ENCODE data around the gene UTP20. TPM values are rescaled to one million over a fixed set of nuclear protein-coding genes. Genes with fewer than 3 reads are reported as not detected.
"Not testable (repeated sequence)": the region's sequence is repeated elsewhere in the genome, so short reads cannot be mapped to it uniquely, and the experiment has no call there.

The UTP20 gene
- polyA plus RNA-seq, 1 donor (not counting 4 experiments of a cell fraction or from before 2014, with no cell fraction given), result 14.8 TPM

DNA sequence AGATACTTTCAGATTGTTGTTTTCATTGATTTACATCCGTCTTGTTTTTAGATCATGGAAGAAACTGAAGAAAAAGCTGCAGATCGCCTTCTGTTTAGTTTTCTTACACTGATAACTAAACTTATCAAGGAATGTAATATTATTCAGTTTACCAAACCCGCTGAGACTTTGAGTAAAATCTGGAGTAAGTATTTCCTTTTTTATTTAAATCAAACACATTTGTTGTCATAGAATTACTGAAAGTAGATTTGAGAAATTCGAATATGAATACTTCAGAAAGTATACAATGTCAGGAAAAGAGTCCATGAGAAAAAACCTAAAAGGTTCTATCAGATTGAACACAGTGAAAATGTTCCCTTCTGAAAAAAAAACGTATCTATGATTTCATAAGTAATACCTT is 95.7 kb downstream of the UTP20 start:
- Histone ChIP-seq H3K36me3 (ENCODE audit: control insufficient read depth in 2 of 2, extremely low read depth in 1 of 2, insufficient read depth in 2 of 2, low read length in 2 of 2) (peaks cover 14 to 25% of the 10 kb centered on the region in 2 experiments), H3K4me2 (ENCODE audit: control insufficient read depth, extremely low read depth, insufficient read depth, low read depth, low read length) (no peak overlapping the region), H3K9ac (ENCODE audit: control insufficient read depth, extremely low read depth, insufficient read depth, low read length) (no peak overlapping the region), H2AFZ (ENCODE audit: control insufficient read depth, low read length) (no peak overlapping the region), H3K27me3 (ENCODE audit: control insufficient read depth, extremely low read depth, insufficient read depth, low read length) (no peaks in the 10 kb centered on the region), H4K20me1 (ENCODE audit: control insufficient read depth, extremely low read depth, insufficient read depth, low read length) (no peaks in the 10 kb centered on the region), H3K4me1 (ENCODE audit: control insufficient read depth, extremely low read depth, insufficient read depth, low read length) (no peaks in the 10 kb centered on the region), H3K9me1 (ENCODE audit: control insufficient read depth, extremely low read depth, insufficient read depth, low read length) (no peaks in the 10 kb centered on the region), H3K4me3 (ENCODE audit: control insufficient read depth in 2 of 3, extremely low read depth in 1 of 3, insufficient read depth in 2 of 3, low read depth in 1 of 3, low read length in 3 of 3) (no peak overlapping the region), H3K79me2 (ENCODE audit: control insufficient read depth, insufficient read depth, low read length) (no peaks in the 10 kb centered on the region), H3K27ac (ENCODE audit: control insufficient read depth, insufficient read depth, low read length) (no peak overlapping the region), H3K9me3 (ENCODE audit: control insufficient read depth, low read depth, low read length) (no peaks in the 10 kb centered on the region)
- TF ChIP-seq, protein P1, sequence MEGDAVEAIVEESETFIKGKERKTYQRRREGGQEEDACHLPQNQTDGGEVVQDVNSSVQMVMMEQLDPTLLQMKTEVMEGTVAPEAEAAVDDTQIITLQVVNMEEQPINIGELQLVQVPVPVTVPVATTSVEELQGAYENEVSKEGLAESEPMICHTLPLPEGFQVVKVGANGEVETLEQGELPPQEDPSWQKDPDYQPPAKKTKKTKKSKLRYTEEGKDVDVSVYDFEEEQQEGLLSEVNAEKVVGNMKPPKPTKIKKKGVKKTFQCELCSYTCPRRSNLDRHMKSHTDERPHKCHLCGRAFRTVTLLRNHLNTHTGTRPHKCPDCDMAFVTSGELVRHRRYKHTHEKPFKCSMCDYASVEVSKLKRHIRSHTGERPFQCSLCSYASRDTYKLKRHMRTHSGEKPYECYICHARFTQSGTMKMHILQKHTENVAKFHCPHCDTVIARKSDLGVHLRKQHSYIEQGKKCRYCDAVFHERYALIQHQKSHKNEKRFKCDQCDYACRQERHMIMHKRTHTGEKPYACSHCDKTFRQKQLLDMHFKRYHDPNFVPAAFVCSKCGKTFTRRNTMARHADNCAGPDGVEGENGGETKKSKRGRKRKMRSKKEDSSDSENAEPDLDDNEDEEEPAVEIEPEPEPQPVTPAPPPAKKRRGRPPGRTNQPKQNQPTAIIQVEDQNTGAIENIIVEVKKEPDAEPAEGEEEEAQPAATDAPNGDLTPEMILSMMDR (optimal IDR thresholded peaks at IDR 0.05 in 1 of 3, IDR thresholded peaks at IDR 0.05 in 1 of 3, conservative IDR thresholded peaks at IDR 0.05 in 1 of 3; ENCODE audit: extremely low read depth in 1 of 3, insufficient read depth in 2 of 3, low read length in 3 of 3), result no peak
- TF ChIP-seq EZH2 (IDR thresholded peaks at IDR 0.05; ENCODE audit: low read length), result no peak
- dilution Hi-C loops (cut with MboI; ENCODE audit: extremely low pct_ligation_motif_present, low sequenced_read_pairs), result no loop called here
- DNase-seq (ENCODE audit: low read depth, low spot score) (no peak), FAIRE-seq (no peak)

DNA sequence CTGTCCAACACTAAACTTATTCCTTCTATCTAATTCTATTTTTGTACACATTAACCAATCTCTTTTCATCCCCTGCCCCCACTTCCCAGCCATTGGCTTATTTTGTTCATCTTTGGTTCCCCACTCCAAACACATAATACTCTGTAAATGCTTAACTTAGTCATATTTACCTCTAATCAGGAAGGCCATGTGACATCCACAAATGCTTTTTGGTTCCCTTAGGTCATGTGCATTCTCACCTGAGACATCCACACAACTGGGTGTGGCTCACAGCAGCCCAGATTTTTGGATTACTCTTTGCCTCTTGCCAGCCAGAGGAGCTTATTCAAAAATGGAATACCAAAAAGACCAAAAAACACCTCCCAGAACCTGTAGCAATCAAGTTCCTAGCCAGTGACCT is 99.2 kb downstream of the UTP20 start:
- Histone ChIP-seq H3K9ac (ENCODE audit: control insufficient read depth, extremely low read depth, insufficient read depth, low read length) (no peak overlapping the region), H4K20me1 (ENCODE audit: control insufficient read depth, extremely low read depth, insufficient read depth, low read length) (no peaks in the 10 kb centered on the region), H3K4me2 (ENCODE audit: control insufficient read depth, extremely low read depth, insufficient read depth, low read depth, low read length) (no peak overlapping the region), H3K36me3 (ENCODE audit: control insufficient read depth in 2 of 2, extremely low read depth in 1 of 2, insufficient read depth in 2 of 2, low read length in 2 of 2) (peaks cover 9 to 10% of the 10 kb centered on the region in 2 experiments), H3K9me1 (ENCODE audit: control insufficient read depth, extremely low read depth, insufficient read depth, low read length) (no peaks in the 10 kb centered on the region), H3K27me3 (ENCODE audit: control insufficient read depth, extremely low read depth, insufficient read depth, low read length) (no peaks in the 10 kb centered on the region), H3K9me3 (ENCODE audit: control insufficient read depth, low read depth, low read length) (no peaks in the 10 kb centered on the region), H3K4me1 (ENCODE audit: control insufficient read depth, extremely low read depth, insufficient read depth, low read length) (no peaks in the 10 kb centered on the region), H2AFZ (ENCODE audit: control insufficient read depth, low read length) (no peak overlapping the region), H3K4me3 (ENCODE audit: control insufficient read depth in 2 of 3, extremely low read depth in 1 of 3, insufficient read depth in 2 of 3, low read depth in 1 of 3, low read length in 3 of 3) (no peak overlapping the region), H3K27ac (ENCODE audit: control insufficient read depth, insufficient read depth, low read length) (no peak overlapping the region), H3K79me2 (ENCODE audit: control insufficient read depth, insufficient read depth, low read length) (no peaks in the 10 kb centered on the region)
- no peak for DNase-seq (ENCODE audit: low read depth, low spot score)
- no peak for FAIRE-seq
- TF ChIP-seq EZH2 (IDR thresholded peaks at IDR 0.05; ENCODE audit: low read length), result no peak
- TF ChIP-seq, protein P1 (optimal IDR thresholded peaks at IDR 0.05 in 1 of 3, IDR thresholded peaks at IDR 0.05 in 1 of 3, conservative IDR thresholded peaks at IDR 0.05 in 1 of 3; ENCODE audit: extremely low read depth in 1 of 3, insufficient read depth in 2 of 3, low read length in 3 of 3), result no peak
- dilution Hi-C loops (cut with MboI; ENCODE audit: extremely low pct_ligation_motif_present, low sequenced_read_pairs), result no loop called here

DNA sequence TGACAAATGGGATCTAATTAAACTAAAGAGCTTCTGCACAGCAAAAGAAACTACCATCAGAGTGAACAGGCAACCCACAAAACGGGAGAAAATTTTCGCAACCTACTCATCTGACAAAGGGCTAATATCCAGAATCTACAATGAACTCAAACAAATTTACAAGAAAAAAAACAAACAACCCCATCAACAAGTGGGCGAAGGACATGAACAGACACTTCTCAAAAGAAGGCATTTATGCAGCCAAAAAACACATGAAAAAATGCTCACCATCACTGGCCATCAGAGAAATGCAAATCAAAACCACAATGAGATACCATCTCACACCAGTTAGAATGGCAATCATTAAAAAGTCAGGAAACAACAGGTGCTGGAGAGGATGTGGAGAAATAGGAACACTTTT is 111.3 kb downstream of the UTP20 start:
- DNase-seq (ENCODE audit: low read depth, low spot score); H3K27me3 ChIP-seq (ENCODE audit: control insufficient read depth, extremely low read depth, insufficient read depth, low read length); H2AFZ ChIP-seq (ENCODE audit: control insufficient read depth, low read length); FAIRE-seq; H3K9me3 ChIP-seq (ENCODE audit: control insufficient read depth, low read depth, low read length); H3K79me2 ChIP-seq (ENCODE audit: control insufficient read depth, insufficient read depth, low read length); H3K4me1 ChIP-seq (ENCODE audit: control insufficient read depth, extremely low read depth, insufficient read depth, low read length); H3K4me2 ChIP-seq (ENCODE audit: control insufficient read depth, extremely low read depth, insufficient read depth, low read depth, low read length); H3K9me1 ChIP-seq (ENCODE audit: control insufficient read depth, extremely low read depth, insufficient read depth, low read length); H3K27ac ChIP-seq (ENCODE audit: control insufficient read depth, insufficient read depth, low read length); H3K9ac ChIP-seq (ENCODE audit: control insufficient read depth, extremely low read depth, insufficient read depth, low read length); H3K4me3 ChIP-seq (ENCODE audit: control insufficient read depth in 2 of 3, extremely low read depth in 1 of 3, insufficient read depth in 2 of 3, low read depth in 1 of 3, low read length in 3 of 3); H4K20me1 ChIP-seq (ENCODE audit: control insufficient read depth, extremely low read depth, insufficient read depth, low read length); dilution Hi-C loops (cut with MboI; ENCODE audit: extremely low pct_ligation_motif_present, low sequenced_read_pairs): not testable (repeated sequence)
- peaks cover 6 to 20% of the 10 kb centered on the region in 2 experiments for H3K36me3 ChIP-seq (ENCODE audit: control insufficient read depth in 2 of 2, extremely low read depth in 1 of 2, insufficient read depth in 2 of 2, low read length in 2 of 2)

All from keratinocyte (primary cell).